Measurements from ENCODE around the gene NPHS2.

- no peak for TF ChIP-seq POLR2A (IDR thresholded peaks at IDR 0.05)
- TF ChIP-seq CTCF (IDR thresholded peaks at IDR 0.05) = no peak
Observed at GRCh38 chr1:179530352-179530751, 45.4 kb downstream of the NPHS2 start.

Measured in testis (tissue), 2 donors.